HG03521 (cell line): ENCODE results near the gene EPB41L1.

ENCODE experiments used
- ATAC-seq: cut with Tn5 transposase; IDR thresholded peaks from one replicate; pipeline ENCODE4 v1.9.1; 2021; ENCODE audit warnings: mild to moderate bottlenecking, moderate library complexity; ENCODE audit not compliant: unreplicated experiment

EPB41L1 gene

DNA sequence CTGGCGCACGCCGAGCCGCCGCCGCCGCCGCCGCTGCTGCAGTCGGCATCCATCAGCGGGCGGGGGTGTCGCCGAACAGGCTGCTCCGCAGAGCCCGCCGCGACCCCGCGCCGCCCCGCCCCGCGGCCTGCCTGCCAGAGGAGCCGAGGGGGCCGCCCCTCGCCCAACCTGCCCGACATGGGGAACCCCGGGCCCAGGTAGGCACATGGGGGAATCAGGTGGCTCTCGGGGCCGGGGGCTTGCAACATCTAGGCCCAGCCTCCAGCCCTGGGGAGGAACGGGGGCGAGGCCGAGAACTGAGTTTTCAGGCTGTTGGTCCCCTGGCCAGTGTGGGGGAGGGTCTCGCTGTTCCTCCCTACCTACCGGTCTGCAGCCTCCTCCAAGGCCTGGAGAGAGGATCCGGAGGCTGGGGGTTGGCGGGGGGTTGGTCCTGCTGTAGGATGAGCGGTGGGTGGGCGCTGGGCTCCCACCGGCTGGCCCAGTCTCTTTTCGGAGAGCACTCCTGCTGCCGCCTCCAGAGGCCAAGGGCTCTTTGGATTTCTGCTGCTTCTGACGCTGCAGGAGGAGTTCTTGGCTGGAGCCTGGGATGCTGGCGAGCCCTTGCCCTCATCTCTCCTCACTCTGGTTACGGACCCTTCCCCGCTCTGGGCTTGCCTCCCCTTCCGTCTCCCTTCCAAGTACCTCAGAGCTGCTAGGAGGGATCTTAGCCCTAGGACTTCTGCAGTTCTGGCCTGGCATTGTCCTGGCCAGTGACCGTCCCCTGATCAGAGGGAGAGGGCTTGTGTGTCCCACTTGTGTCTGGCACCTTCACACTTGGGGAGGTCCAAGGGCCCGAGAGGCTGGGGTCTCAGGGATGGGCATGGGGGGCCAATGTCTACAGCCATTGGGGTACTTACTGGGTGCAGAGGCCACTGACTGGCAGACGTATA lies at the start of gene EPB41L1:
TSS of gene EPB41L1 (plus strand) at position 41 of the 929 bp plus-strand sequence. CDS start 19,038 bp downstream, outside the sequence.
- ATAC-seq, result no peak

DNA sequence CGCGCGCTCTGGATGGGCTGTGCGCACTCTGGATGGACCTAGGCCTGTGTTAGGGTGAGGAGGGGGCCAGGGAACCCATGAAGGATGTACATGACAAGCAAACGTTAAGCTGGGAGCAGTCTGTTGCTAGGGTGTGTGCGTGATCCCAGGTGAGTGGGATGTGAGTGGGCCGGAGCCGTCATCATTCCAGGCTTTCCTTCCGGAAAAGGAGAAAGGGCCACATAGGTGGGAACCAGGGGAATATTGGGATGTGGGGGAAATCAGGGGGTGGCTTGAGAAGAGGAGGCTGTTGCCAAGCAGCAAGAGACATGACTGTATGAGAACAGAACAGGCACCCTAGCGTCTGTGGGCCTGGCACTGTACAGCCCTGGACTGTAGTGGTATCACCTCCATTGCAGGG lies 49.7 kb upstream of the EPB41L1 start:
- no peak for ATAC-seq

DNA sequence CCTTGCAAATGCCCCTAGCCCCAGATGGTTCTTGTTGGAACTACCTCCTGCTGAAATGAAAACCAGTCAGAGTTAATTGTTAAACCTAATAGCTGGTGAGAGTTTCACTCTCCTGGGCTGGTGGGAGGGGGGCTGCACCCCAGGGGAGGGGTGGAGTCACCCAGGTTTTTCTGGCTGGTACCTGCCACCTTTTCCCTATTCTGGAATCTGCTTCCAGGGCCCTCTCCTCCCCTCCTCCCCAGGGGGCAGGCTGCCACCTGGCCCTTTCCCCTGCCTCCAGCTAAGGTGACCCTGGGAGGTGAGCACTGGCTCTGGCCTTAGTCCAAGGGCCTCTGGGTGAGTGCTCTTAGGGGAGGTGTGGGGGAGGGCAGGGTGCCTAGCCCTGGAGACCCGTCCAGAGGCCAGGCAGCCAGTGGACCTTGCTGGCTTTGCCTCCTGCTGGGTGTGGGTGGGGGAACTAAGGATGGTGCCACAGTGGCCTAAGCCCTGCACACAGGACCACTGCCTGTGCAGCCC lies 48.8 kb upstream of the EPB41L1 start:
- no peak for ATAC-seq

DNA sequence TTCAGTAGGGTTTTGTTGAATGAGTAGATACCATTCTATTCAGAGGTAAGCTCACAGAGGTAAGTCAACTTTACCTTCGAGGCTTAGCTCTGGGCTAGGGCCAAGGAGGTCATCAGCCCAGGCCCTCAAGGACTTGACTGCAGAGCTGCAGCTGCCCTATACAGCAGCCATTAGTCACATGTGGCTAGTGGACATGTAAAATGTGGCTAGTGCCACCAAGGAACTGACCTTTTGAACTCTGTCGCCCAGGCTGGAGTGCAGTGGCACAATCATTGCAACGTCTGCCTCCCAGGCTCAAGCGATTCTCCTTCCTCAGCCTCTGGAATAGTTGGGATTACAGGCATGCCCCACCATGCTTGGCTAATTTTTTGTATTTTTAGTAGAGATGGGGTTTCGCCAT lies 47.9 kb upstream of the EPB41L1 start:
- no peak for ATAC-seq

DNA sequence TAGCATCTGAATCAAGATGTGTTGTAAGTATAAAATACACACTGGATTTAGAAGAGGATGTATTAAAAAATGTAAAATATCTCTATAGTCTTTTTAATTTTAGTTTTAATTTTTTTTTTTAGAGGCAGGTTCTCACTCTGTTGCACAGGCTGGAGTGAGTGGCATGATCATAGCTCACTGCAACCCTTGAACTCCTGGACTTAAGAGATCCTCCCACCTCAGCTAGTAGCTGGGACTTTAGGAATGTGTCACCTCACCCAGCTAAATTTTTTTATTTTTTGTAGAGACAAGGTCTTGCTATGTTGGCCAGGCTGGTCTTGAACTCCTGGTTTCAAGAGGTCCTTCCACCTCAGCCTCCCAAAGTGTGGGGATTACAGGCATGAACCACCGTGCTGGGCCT lies 46.7 kb upstream of the EPB41L1 start:
- ATAC-seq, result no peak

- no peak for ATAC-seq
These were observed 45.1 kb upstream of the EPB41L1 start for GRCh38 chr20:36109251-36109947.

GRCh38 chr20:36110994-36111393 lies 43.5 kb upstream of the EPB41L1 start:
- no peak for ATAC-seq

GRCh38 chr20:36112112-36112511 lies 42.4 kb upstream of the EPB41L1 start:
- ATAC-seq, result no peak

DNA sequence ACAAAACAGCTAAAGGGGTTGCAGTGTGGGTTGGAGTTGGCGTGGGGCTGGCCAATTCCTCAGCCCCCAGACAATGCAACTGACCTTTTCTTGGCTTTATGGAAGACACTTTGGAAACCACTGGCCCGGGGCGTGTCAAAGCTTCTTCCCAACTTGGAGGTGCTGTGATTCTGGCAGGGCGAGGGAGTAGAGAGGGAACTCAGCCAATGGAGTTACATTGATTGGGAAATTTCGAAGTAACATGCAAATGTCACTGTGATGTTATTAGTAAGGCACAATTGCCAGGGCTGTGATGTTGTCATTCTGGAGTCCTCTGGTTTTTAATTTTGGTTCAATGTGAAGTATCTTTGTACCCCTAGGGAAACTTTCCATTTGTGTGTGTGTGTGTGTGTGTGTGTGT lies 41.5 kb upstream of the EPB41L1 start:
- no peak for ATAC-seq

DNA sequence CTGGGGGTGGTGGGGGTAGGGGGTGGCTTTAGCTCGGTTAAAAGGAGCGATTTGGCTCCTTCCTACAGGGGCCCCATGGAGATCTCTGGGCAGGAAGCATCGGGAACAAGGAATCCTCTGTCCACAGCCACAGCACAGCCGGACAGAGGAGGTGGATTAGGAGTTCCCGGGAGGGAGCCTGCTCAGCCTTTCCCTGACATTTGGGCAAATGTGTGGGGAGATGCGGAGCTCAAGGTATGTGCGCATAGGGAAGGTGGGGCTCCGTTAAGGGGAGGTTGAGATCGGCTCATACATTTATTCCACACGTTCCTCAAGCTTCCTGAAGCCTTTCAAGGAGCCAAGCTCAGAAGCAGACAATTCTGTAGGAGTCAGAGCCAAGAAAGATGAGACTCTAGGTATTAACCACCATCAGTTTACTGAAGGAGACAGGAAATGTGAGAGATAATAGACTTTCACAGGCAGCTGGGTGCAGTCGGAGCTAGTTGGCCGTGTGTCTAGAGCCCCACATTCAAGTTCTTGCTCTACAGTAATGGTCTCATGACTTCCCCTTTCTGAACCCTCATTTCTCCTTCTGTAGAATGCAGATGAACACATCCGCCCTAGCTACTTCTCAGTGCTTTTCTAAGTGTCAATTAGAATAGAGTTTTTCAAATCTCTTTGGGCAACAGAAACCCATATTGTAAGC lies 40.8 kb upstream of the EPB41L1 start:
- ATAC-seq, result no peak

- ATAC-seq, result no peak
These were observed 39.8 kb upstream of the EPB41L1 start for GRCh38 chr20:36114707-36115106.

DNA sequence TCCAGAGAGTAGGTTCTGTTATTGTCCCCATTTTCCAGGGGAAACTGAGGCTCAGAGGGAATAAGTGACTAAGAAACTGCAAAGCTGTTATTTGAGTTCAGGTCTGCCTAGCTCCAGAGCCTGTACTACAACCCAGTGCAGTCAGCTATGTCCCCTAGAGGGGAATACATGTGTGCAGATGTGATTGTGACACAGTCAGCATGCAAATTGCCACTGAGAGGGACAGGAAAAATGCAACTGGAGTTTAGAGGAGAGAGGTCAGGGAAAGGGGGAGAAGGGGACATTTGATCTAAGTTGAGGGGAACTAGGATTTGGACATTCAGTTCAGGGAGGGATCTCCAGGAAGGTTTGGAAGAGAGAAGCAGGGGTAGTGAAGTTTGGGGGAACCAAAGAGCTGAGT lies 38.6 kb upstream of the EPB41L1 start:
- ATAC-seq, result no peak

GRCh38 chr20:36116807-36117441 lies 37.6 kb upstream of the EPB41L1 start:
- ATAC-seq, result no peak

DNA sequence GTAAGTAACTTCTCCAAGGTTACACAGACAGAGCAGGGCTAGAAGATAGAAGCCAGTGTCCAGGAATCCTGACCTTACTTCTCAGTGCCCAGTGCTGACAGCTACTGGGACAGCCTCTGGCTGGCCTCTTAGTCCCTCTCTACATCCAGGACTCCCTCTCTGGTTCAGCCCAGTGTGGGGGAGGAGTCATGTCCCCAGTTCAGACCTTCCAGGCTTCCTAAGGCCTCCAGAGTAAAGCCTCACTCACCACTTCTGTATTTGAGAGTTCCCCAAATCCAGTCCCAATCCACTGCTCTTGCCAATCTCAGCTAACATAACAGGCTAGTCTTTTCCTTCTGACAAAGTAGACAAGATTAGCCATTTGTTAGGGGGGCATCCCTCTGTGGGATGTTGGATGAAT lies 36.9 kb upstream of the EPB41L1 start:
- ATAC-seq, result no peak

DNA sequence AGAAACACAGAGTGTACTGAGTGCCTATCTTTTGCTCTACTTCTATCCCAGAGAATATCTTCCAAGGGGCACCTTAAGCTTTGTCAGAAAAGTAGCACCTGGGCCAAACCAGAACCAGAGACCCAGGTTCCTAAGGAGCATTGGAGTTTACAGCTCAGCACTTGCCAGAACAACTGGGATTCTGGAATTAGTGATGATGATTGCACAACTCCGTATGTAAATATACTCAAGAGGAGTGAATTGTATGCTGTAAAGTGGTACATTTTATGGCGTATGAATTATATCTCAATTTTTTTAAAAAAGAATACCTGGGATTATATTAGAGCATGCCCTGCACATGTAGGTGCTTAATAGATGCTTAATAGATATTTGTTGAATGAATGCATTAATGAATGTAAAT lies 36.2 kb upstream of the EPB41L1 start:
- no peak for ATAC-seq

DNA sequence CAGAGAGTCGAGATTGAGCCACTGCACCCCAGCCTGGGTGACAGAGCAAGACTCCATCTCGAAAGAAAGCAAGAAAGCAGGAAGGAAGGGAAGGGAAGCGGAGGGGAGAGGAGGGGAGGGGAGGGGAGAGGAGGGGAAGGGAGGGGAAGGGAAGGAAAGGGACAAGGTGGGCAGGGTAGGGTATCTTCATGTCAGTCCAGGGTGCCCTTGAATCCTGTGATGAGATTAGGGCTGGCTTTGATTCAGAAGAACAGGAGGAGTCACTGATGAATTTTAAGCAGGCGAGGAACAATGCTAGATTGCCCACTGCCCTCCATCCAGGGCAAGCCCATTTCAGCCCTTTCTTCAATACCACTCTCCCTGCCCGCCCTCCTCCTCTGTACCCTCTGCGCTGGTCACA lies 35.0 kb upstream of the EPB41L1 start:
- ATAC-seq, result no peak

DNA sequence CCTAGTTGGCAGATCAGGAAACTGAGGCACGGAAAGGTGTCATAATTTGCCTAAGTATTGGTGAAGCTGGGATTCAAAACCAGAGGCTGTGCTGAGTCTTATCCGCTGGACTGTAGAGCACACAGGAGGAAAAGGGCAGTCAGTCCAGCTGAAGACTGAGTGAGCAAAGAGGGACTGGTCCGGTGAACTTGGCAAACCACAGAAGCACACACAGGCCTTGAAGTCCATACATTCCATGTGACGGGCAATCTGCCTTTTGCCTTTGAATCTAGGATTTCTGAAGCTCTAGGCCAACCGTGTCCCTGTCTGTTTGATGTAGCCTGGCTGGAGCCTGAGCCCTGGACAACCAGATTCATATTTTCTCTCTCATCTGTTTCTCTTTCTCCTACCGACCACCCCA lies 34.3 kb upstream of the EPB41L1 start:
- no peak for ATAC-seq

GRCh38 chr20:36120991-36121390 lies 33.5 kb upstream of the EPB41L1 start:
- no peak for ATAC-seq

DNA sequence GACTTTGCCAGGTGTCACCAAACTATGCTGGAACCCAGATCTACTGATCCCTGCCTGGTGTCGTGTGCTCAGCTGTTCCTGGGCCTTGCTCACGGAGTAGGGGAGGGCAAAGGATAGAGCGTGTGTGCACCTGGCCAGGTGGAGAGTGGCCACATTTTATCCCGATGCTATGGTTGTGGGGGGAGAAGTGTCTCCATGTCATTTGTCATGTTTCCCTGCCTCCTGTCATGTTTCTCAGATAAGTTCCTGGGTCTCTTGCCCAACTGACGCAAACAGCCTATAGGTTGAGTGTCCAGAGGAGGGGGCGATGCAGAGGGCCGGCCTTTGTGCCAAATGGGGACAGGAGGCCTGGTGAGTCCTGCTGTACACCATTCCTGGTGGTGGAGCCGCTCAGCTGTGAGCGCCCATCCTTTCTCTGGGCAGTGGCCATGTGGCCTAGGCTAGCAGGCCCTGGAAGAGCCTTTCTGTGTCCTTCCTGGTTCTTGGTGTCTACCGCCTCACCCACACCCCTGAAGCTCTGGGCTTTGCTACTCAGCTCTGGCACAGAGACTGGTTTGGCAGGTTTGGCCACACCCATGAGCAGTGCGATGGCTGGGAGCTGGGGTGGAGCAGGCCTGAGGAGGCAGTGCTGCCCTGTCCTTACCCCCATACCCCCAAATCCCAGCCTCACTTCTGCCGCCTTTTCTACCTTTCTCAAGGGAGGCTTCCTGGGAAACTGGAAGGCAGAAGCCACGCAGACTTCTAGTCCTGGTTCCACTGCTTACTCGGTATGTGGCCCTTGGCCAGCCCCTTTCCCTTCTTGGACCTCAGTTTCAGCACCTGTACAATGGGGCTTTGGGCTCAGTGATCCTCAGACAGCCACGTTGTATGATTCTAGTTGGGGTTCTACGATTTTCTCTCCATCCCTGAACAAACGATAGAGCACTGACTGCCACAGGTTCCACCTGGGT lies 32.3 kb upstream of the EPB41L1 start:
- ATAC-seq, result no peak

DNA sequence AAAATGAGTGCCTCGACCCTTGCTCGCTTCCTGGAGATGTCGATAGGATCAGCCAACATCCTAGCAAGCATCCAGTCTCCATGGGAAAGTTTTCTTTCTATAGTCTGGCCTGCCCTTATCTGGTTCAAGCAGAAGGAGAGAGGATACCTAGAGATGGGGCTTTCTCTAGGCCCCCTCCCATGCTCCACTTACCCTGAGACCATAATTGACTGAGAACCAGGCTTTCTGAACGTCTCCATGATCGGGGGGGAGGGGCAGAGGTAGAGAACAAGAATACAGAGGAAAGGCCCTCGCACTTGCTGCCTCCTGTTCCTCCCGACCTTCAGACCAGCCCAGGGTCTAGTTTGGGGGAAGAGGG lies 31.6 kb upstream of the EPB41L1 start:
- ATAC-seq, result no peak
